ENCODE results near the gene CAMK2D.

GRCh38 chr4:113625902-113626301 lies 135.6 kb downstream of the CAMK2D start:
- TF ChIP-seq CTCF (IDR thresholded peaks at IDR 0.05): no peak
- TF ChIP-seq POLR2AphosphoS5 (IDR thresholded peaks at IDR 0.05): no peak
- TF ChIP-seq EP300 (IDR thresholded peaks at IDR 0.05): no peak
